GM10847 (cell line): ENCODE data around the gene MARCHF9.

Experiments used
- POLR2A ChIP-seq: IDR thresholded peaks from 2 replicates; pipeline ENCODE4 v1.6.1; 2011; ENCODE audit not compliant: insufficient read length; ENCODE audit errors: extremely low read depth

Gene MARCHF9

GRCh38 chr12:57741844-57742738 lies 12.8 kb upstream of the MARCHF9 start:
- peak; percentile 18 for TF ChIP-seq POLR2A

GRCh38 chr12:57743769-57744168 lies 11.1 kb upstream of the MARCHF9 start:
- no peak for TF ChIP-seq POLR2A

- TF ChIP-seq POLR2A: no peak
Observed at GRCh38 chr12:57744194-57744776, 10.6 kb upstream of the MARCHF9 start.

- peak; percentile 52 for TF ChIP-seq POLR2A
Observed at GRCh38 chr12:57744777-57745484, 10.0 kb upstream of the MARCHF9 start, which contains the start of gene TSPAN31. Gene TSPAN31, plus strand, starts transcription at chr12:57745039. Its CDS starts 116 bp downstream, at chr12:57745155.

- no peak for TF ChIP-seq POLR2A
Observed at GRCh38 chr12:57745485-57745881, 9.4 kb upstream of the MARCHF9 start.

GRCh38 chr12:57746025-57746424 lies 8.9 kb upstream of the MARCHF9 start:
- no peak for TF ChIP-seq POLR2A

- no peak for TF ChIP-seq POLR2A
Observed at GRCh38 chr12:57749061-57749460, 5.8 kb upstream of the MARCHF9 start.

GRCh38 chr12:57750561-57751431 lies 4.1 kb upstream of the MARCHF9 start:
- TF ChIP-seq POLR2A: no peak

- no peak for TF ChIP-seq POLR2A
Observed at GRCh38 chr12:57751432-57751787, 3.5 kb upstream of the MARCHF9 start.

- peak; percentile 66 for TF ChIP-seq POLR2A
Observed at GRCh38 chr12:57751788-57752667, 2.9 kb upstream of the MARCHF9 start, which contains the start of gene CDK4. Gene CDK4, minus strand, starts transcription at chr12:57752310. Its CDS starts 593 bp downstream, at chr12:57751717.

GRCh38 chr12:57752668-57753000 lies 2.3 kb upstream of the MARCHF9 start:
- TF ChIP-seq POLR2A: no peak

- no peak for TF ChIP-seq POLR2A
Observed at GRCh38 chr12:57753756-57754337, 1.1 kb upstream of the MARCHF9 start.

GRCh38 chr12:57755194-57755453 lies 221 bp downstream of the MARCHF9 start:
- TF ChIP-seq POLR2A: no peak
